Spleen (tissue), 11 donors: ENCODE data around the gene PEAR1. TPM values are rescaled to one million over a fixed set of nuclear protein-coding genes. Genes with fewer than 3 reads are reported as not detected.
A peak's percentile ranks its signal among the peaks of the same experiment; 100 is the strongest.

Experiments used
- DNase-seq: peaks from one replicate; pipeline ENCODE4 v3.0.0-alpha.2; 2020
- H3K27ac ChIP-seq, 8 donors: fragments of 200-600 bp; sonication (generic) in 7 of 8; 1 replicate in 4 of 8; 2 replicates in 4 of 8; pipeline versions ENCODE4 v1.5.0 to v1.8.0; 2016 to 2021; ENCODE audit warnings: inconsistent platforms in 4 of 8, mild to moderate bottlenecking in 4 of 8, moderate library complexity in 1 of 8
- H3K27me3 ChIP-seq, 7 donors: fragments of 200-600 bp; sonication (generic) in 6 of 7; replicated peaks in 1 of 7; 1 replicate in 4 of 7; 2 replicates in 3 of 7; pipeline versions ENCODE4 v1.5.0 to v1.8.0; 2016 to 2021; ENCODE audit warnings: inconsistent platforms in 3 of 7, mild to moderate bottlenecking in 1 of 7
- H3K36me3 ChIP-seq, 6 donors: fragments of 200-600 bp; sonication (generic) in 5 of 6; 1 replicate in 4 of 6; 2 replicates in 2 of 6; pipeline versions ENCODE4 v1.5.0 to v1.8.0; 2016 to 2021; ENCODE audit warnings: inconsistent platforms in 2 of 6
- H3K4me1 ChIP-seq, 6 donors: fragments of 200-600 bp; sonication (generic) in 5 of 6; 1 replicate in 3 of 6; 2 replicates in 3 of 6; pipeline versions ENCODE4 v1.5.0 to v1.8.0; 2016 to 2021; ENCODE audit warnings: inconsistent platforms in 3 of 6
- H3K4me3 ChIP-seq, 8 donors: fragments of 200-600 bp; sonication (generic) in 7 of 8; 1 replicate in 4 of 8; 2 replicates in 4 of 8; pipeline versions ENCODE4 v1.5.0 to v1.8.0; 2016 to 2021; ENCODE audit warnings: inconsistent platforms in 4 of 8, mild to moderate bottlenecking in 4 of 8, moderate library complexity in 2 of 8
- H3K9me3 ChIP-seq, 8 donors: fragments of 200-600 bp; sonication (generic) in 7 of 8; 1 replicate in 4 of 8; 2 replicates in 4 of 8; pipeline versions ENCODE4 v1.5.0 to v1.8.0; 2016 to 2021; ENCODE audit warnings: inconsistent platforms in 4 of 8
- POLR2A ChIP-seq, 3 donors: fragments of 450-650 bp; IDR thresholded peaks; one replicate each; pipeline ENCODE4 v1.5.1; 2017; ENCODE audit warnings: antibody characterized with exemption in 3 of 3, mild to moderate bottlenecking in 1 of 3
- POLR2AphosphoS5 ChIP-seq, 3 donors: sonication (generic); formaldehyde crosslinking; IDR thresholded peaks; one replicate each; pipeline ENCODE4 v1.5.1; 2017; ENCODE audit warnings: antibody characterized with exemption in 3 of 3
- WGBS, 5 donors: extraction: QIAGEN DNeasy Blood & Tissue Kit in 3 of 5; methylation state at CpG; one replicate each; pipeline versions ENCODE4 v1.1.5 to v1.1.7; 2013 to 2018; 5-methylcytosine and 5-hydroxymethylcytosine counted together
- intact Hi-C: fragments of 100-400 bp; cut with DNase I; formaldehyde crosslinking; loops from one replicate; pipeline ENCODE4 v1.15.0; 2023; ENCODE audit warnings: low total_unique reads
- polyA plus RNA-seq, 3 donors: library from polyadenylated mRNA; stranded (reverse); fragments of 200-250 nt; gene quantifications; one replicate each; pipeline ENCODE4 v1.2.1, GENCODE V29; 2013
- total RNA-seq, 7 donors: library from RNA; depleted of rRNA in 3 of 7; stranded (reverse); fragments of >200 nt in 3 of 7; fragmentation: NEBNext Ultra II Directional in 4 of 7; extraction: Animal tissue kit (Norgen Biotek cat#: 25700) in 4 of 7; gene quantifications; one replicate each; pipeline versions ENCODE4 v1.1.0 to v1.2.1, GENCODE V29; 2016 to 2021
- TF ChIP-seq, protein P1 (sequence below), 11 experiments: fragments of 200-600 bp in 7 of 11; fragments of 450-650 bp in 4 of 11; sonication (generic) in 4 of 11; IDR thresholded peaks in 8 of 11; conservative IDR thresholded peaks in 3 of 11; 1 replicate in 7 of 11; 2 replicates in 4 of 11; pipeline versions ENCODE4 v1.4.0 to v1.8.0; 2016 to 2021; ENCODE audit warnings: antibody characterized with exemption in 11 of 11, inconsistent platforms in 4 of 11, mild to moderate bottlenecking in 1 of 11
- donor health status: healthy with polysubstance abuse.
- donor health status: DM: no; HTN: no; CAD: no; lungs with moderate emphysema.
- donor health status: DM: no; HTN: no; CAD: no.
- donor health status: Bipolar disorder and iron deficiency.
- donor health status: healthy.
- donor health status: DM: no; HTN: no; CAD: no.
- donor health status: DM: yes; HTN: yes; CAD: no.

PEAR1 gene
- total and polyA plus RNA-seq, 10 donors = 1.4 to 28.3 (median 20.2) TPM

DNA sequence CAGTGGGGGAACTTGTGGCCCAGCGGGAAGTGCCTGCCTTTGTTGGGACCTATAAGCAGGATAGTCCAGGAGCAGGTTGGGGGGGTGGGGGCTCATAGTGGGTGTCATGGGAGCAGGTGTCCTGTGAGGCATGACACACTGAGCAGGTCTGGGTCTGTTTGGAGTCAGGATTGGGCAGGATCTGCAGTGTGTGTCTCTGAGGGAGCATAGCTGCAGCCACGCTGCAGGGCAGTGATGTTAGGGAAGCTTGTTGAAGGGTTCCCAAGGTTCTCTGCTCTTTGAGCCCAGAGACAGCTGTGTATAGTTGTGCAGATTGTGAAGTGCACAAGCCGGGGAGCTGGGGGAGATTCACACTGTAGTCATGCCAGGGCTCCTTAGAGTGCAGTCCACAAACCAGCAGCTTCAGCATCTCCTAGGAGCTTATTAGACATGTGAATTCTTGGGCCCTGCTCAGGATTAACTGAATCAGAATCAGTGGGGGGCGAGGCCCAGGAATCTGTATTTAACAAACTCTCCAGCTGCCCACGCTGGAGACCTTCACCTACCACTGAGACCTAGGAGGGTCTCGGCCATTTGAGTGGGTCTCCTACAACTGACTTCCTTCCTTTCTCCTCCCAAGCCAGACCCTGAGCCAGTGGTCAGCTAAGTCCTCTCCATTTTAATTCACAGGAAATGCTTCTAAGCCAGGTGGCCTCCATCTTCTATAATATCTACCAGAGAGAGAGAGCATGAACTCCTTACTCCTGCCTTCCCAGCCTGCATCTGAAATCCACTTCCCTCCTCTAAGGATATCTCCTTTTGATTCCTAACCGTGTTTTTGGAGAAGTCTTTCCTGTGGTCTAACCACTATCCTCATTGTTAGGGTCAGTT lies 45.7 kb upstream of the PEAR1 start:
- Histone ChIP-seq H3K4me3 (peak overlapping the region in 1 of 8 donors; percentile 39), H3K36me3 (no peaks in the 10 kb centered on the region), H3K27ac (no peak overlapping the region), H3K9me3 (no peaks in the 10 kb centered on the region), H3K4me1 (peaks cover 0 to 30% (median 16%) of the 10 kb centered on the region in 6 donors), H3K27me3 (peaks cover 3 to 94% (median 39%) of the 10 kb centered on the region in 7 donors)
- intact Hi-C loops = no loop called here
- no peak for TF ChIP-seq POLR2A (IDR thresholded peaks at IDR 0.05)
- TF ChIP-seq POLR2AphosphoS5 (IDR thresholded peaks at IDR 0.05) = no peak
- TF ChIP-seq, protein P1, sequence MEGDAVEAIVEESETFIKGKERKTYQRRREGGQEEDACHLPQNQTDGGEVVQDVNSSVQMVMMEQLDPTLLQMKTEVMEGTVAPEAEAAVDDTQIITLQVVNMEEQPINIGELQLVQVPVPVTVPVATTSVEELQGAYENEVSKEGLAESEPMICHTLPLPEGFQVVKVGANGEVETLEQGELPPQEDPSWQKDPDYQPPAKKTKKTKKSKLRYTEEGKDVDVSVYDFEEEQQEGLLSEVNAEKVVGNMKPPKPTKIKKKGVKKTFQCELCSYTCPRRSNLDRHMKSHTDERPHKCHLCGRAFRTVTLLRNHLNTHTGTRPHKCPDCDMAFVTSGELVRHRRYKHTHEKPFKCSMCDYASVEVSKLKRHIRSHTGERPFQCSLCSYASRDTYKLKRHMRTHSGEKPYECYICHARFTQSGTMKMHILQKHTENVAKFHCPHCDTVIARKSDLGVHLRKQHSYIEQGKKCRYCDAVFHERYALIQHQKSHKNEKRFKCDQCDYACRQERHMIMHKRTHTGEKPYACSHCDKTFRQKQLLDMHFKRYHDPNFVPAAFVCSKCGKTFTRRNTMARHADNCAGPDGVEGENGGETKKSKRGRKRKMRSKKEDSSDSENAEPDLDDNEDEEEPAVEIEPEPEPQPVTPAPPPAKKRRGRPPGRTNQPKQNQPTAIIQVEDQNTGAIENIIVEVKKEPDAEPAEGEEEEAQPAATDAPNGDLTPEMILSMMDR (IDR thresholded peaks at IDR 0.05 in 8 of 11, conservative IDR thresholded peaks at IDR 0.05 in 3 of 11) = no peak
- no peak for DNase-seq
- 64 to 75% (median 71%) methylated on average over 6 to 7 of the region's 7 CpGs for WGBS, 5 donors

DNA sequence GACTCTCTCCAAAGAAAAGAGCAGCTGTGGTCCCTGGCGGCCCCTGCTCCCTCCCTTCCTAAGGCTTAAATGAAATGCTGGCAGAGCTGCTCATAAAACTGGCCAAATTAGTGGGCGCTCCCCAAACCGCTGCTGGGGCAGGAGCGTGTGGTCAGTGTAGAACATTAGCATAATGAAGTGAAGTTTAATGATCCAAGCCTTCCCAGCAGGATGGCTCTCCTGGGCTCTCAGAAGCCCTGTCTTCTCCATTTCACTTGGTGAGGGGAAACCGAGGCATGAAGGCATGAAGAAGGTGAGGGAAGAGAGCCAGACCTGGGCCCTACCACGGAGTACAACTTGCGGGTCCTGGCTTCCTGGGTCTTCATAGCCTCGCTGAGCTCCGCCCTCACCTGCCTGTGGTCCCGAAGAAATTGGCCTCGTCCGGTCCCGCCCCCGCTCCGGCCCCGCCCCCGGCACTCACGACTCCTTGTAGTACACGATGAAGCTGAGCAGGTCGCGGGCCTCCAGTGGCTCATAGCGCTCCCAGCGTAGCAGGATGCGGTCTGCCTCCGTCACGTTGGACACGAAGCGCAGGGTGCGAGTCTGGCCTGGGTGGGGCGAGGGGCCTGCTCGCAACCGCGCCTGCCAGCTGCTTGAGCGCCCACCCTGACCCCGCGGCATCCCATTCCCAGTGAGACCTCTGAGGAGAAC lies 44.9 kb upstream of the PEAR1 start:
- H3K27me3 ChIP-seq = peaks cover 3 to 90% (median 39%) of the 10 kb centered on the region in 7 donors
- 11 to 26% (median 13%) methylated on average over 10 to 36 of the region's 36 CpGs for WGBS, 5 donors

DNA sequence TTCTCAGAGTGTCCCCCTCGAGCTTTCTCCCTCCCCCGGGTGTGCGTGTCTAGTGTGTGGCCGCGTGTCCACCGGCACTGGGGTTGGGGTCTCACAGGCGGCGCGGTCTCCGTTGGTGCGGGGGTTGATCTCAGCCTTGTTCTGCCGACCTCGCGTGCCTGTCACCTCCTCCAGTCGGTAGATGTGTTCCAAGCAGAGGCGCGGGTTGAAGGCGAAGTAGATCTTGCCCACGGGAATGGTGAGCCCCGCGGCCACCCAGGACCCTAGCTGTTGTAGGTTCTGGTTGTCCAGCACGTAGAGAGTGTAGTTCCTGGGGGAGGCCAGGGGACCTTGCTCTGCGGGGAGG lies 44.4 kb upstream of the PEAR1 start:
- no peak for DNase-seq
- no peak for TF ChIP-seq POLR2AphosphoS5 (IDR thresholded peaks at IDR 0.05)
- no peak for TF ChIP-seq POLR2A (IDR thresholded peaks at IDR 0.05)
- TF ChIP-seq, protein P1 (IDR thresholded peaks at IDR 0.05 in 8 of 11, conservative IDR thresholded peaks at IDR 0.05 in 3 of 11) = no peak
- 28 to 37% (median 33%) methylated on average over 20 to 23 of the region's 23 CpGs for WGBS, 5 donors
- Histone ChIP-seq H3K4me1 (peaks cover 0 to 30% (median 16%) of the 10 kb centered on the region in 6 donors), H3K4me3 (peak overlapping the region in 1 of 8 donors; percentile 39), H3K27me3 (peaks cover 3 to 88% (median 33%) of the 10 kb centered on the region in 7 donors), H3K36me3 (no peaks in the 10 kb centered on the region), H3K27ac (no peak overlapping the region), H3K9me3 (no peaks in the 10 kb centered on the region)
- intact Hi-C loops = no loop called here

More for the DNA sequence above, 44.9 kb upstream of the PEAR1 start:
- intact Hi-C loops = no loop called here
- peak; percentile 86 for DNase-seq
- Histone ChIP-seq H3K4me3 (peak overlapping the region in 1 of 8 donors; percentile 39), H3K9me3 (no peaks in the 10 kb centered on the region), H3K36me3 (no peaks in the 10 kb centered on the region), H3K4me1 (peaks cover 0 to 30% (median 16%) of the 10 kb centered on the region in 6 donors), H3K27ac (no peak overlapping the region)
- TF ChIP-seq POLR2A (IDR thresholded peaks at IDR 0.05) (no peak), POLR2AphosphoS5 (IDR thresholded peaks at IDR 0.05) (peak in 2 of 3 donors; percentile 34 to 58)
- TF ChIP-seq, protein P1 (IDR thresholded peaks at IDR 0.05 in 8 of 11, conservative IDR thresholded peaks at IDR 0.05 in 3 of 11) = no peak
